ENCODE results near the gene C2CD2L. TPM values are rescaled to one million over a fixed set of nuclear protein-coding genes. Genes with fewer than 3 reads are reported as not detected.
A peak's percentile ranks its signal among the peaks of the same experiment; 100 is the strongest.

C2CD2L gene
- total and polyA plus RNA-seq, 2 of the 13 experiments (the other 11 are each of a cell fraction or from before 2014, with no cell fraction given), result 3.7 to 5.5 TPM

GRCh38 chr11:119121008-119121810 lies 14.1 kb downstream of the C2CD2L start, which contains the start of gene HINFP (continued):
- TF ChIP-seq KIAA2018 (CRISPR knock-in tag; IDR thresholded peaks at IDR 0.05; ENCODE audit: borderline replicate concordance) (no peak), KMT2A (CRISPR knock-in tag; IDR thresholded peaks at IDR 0.05) (peak; percentile 84), SCMH1 (CRISPR knock-in tag; IDR thresholded peaks at IDR 0.05; ENCODE audit: borderline replicate concordance) (no peak), MZF1 (CRISPR knock-in tag; IDR thresholded peaks at IDR 0.05; ENCODE audit: borderline replicate concordance) (no peak), GABPA (IDR thresholded peaks at IDR 0.05; ENCODE audit: low read depth, low read length) (peak; percentile 81), GABPA (CRISPR knock-in tag; IDR thresholded peaks at IDR 0.05; ENCODE audit: low read depth) (peak; percentile 93), ZKSCAN8 (CRISPR knock-in tag; IDR thresholded peaks at IDR 0.05; ENCODE audit: borderline replicate concordance) (peak; percentile 16; the same call in 1 of the 2 replicates), RARG (CRISPR knock-in tag; IDR thresholded peaks at IDR 0.05; ENCODE audit: low read depth) (no peak), RXRA (CRISPR knock-in tag; IDR thresholded peaks at IDR 0.05) (peak; percentile 55; the same call in 1 of the 2 replicates), ZNF160 (CRISPR knock-in tag; IDR thresholded peaks at IDR 0.05) (0 out of 2 replicates have a peak, but pooled peaks have one; percentile 8), NR3C1 (CRISPR knock-in tag; IDR thresholded peaks at IDR 0.05) (no peak), SNAPC2 (CRISPR knock-in tag; IDR thresholded peaks at IDR 0.05) (peak; percentile 94), POGK (CRISPR knock-in tag; conservative IDR thresholded peaks at IDR 0.05) (no peak; the same call in 1 of the 2 replicates), ZNF414 (CRISPR knock-in tag; IDR thresholded peaks at IDR 0.05) (no peak), TEAD3 (CRISPR knock-in tag; optimal IDR thresholded peaks at IDR 0.05; ENCODE audit: borderline replicate concordance) (peak; percentile 5), THRA (CRISPR knock-in tag; IDR thresholded peaks at IDR 0.05; ENCODE audit: borderline replicate concordance) (no peak; the same call in 1 of the 2 replicates), HOXA9 (CRISPR knock-in tag; IDR thresholded peaks at IDR 0.05; ENCODE audit: borderline replicate concordance) (no peak)

Measured in HepG2 (cell line).